ENCODE data around the gene SRP68. TPM values are rescaled to one million over a fixed set of nuclear protein-coding genes. Genes with fewer than 3 reads are reported as not detected.

SRP68 gene
- total RNA-seq (2014; rRNA removed), result 27.3 and 29.3 TPM in 2 replicates
- 58.1 TPM for polyA plus RNA-seq (2012)

DNA sequence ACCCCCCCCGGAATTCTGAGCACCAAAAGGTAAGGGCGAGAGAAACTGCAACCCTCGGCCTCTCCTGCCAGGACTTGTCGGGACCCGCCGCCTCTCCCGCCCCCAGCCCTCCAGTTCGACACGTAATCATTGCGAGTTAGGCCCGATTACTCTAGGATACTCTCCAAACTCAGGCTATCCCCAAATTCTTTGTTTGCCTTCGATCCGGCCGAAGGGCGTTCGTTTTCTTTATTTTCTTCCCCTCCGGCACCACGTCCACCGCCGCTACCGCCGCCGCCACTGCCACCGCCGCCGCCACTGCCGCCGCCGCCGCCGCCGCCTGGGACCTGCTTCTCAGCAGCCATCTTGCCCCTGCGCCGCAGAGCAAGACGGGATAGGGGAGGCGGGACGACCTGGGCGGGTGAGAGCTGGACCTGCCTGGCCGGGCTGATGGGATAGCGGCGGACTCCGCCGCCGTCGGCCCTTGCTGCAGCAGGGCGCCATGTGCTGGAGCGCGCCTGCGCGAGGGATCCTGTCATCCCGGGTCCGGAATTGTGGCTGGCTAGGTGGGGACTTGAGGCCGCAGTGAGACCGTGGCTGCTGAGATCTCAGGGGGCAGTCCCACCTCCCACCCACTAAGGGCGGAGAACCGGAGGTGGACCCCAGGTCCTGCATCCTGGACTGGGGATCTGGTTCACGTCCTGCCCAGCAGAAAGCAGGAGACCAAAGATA, at the start of gene SRP68:
TSS of gene SRP68 (minus strand) at position 370 of the 711 bp plus-strand sequence. CDS start at position 344, 26 bp downstream.
- DNase-seq (ENCODE audit: low read depth), result peak; percentile 87

- DNase-seq (ENCODE audit: low read depth), result no peak
These were observed 49.7 kb upstream of the SRP68 start for GRCh38 chr17:76121932-76122430.

GRCh38 chr17:76120658-76121008, 48.3 kb upstream of the SRP68 start:
- no peak for DNase-seq (ENCODE audit: low read depth)

DNA sequence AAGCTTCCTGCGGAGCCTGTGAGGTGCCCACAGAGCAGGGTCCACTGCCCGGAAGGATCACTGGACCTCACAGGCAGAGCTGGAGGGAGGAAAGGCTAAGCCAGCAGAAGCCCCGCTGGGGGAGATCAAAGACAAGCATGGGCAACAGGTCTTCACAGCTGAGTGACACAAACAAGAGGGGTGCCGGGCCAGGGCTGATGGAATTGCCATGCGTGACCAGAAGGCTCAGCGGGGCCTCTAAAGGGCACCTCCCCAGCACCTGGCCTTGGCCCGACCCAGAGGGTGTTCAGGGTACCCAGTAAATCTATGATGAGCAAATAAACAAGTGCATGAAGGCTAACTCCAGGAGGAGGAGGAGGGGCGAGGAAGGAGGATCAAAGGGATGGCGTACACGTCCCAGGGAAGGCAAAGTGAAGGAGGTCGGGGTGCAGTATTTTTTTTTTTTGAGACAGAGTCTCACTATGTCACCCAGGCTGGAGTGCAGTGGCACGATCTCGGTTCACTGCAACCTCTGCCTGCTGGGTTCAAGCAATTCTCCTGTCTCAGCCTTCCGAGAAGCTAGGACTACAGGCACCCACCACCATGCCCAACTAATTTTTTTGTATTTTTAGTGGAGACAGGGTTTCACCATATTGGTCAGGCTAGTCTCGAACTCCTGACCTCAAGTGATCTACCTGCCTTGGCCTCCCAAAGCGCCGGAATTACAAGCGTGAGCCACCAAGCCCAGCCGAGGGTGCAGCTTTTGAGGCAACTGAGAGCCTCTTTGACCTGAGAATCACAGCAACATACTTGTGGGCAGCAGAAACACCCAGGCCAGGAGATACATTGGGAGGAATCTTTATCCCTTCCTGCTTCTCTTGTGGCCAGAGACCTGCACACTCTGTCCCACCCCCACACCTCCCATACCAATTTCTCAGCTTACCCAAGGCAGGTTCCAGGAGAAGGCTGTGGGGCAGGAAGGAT, 47.4 kb upstream of the SRP68 start:
- DNase-seq (ENCODE audit: low read depth), result no peak

GRCh38 chr17:76115138-76115754, 42.9 kb upstream of the SRP68 start:
- DNase-seq (ENCODE audit: low read depth), result no peak

- DNase-seq (ENCODE audit: low read depth), result no peak
These were observed 39.6 kb upstream of the SRP68 start for GRCh38 chr17:76111956-76112355.

GRCh38 chr17:76107509-76107908, 35.2 kb upstream of the SRP68 start:
- DNase-seq (ENCODE audit: low read depth), result no peak

DNA sequence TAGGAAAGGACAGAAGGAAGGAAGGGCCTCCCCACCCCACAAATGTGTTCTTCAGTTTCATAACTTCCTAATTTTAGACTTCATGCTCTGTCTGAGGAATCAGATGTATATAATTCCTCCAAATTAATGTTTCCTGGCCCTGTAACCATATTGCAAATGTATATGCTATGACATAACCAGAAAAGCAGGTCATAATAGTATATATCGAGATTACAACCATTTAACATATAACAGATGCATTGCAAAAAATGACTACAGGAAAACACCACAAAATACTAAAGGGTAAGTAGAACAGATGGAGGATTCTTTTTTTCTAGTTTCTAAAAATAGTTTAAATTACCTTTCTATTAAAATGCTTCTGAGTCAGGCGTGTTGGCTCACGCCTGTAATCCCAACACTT, 34.4 kb upstream of the SRP68 start:
- DNase-seq (ENCODE audit: low read depth), result no peak

- no peak for DNase-seq (ENCODE audit: low read depth)
These were observed 32.5 kb upstream of the SRP68 start for GRCh38 chr17:76104896-76105231.

DNA sequence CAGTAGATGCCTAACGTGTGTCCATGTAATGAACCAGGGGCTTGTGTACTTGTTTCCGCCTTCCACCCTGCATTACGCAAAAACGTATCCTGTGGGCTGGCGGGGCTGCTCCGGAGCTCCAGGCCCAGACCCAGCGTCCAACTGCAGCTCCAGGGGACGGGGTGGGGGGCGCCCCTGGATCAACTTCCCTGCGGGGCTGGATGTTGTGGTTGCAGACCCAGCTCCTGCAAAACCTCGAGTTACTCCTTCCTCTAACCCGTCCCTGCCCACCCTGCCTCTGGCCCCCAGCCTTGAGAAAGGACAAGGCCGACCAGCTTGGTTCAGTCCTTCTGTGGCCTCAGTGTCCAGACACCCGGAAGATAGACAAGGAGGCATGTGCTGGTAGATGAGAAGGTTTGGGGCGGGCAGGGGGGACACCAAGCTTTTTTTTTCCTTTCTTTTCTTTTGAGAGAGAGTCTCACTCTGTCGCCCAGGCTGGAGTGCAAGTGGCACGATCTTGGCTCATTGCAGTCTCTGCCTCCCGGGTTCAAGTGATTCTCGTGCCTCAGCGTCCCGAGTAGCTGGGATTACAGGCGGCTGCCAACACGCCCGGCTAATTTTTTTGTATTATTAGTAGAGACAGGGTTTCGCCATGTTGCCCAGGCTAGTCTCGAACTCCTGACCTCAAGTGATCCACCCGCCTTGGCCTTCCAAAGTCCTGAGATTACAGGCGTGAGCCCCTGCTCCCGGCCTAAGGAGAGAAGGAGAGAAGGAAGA, 32.0 kb upstream of the SRP68 start:
- no peak for DNase-seq (ENCODE audit: low read depth)

DNA sequence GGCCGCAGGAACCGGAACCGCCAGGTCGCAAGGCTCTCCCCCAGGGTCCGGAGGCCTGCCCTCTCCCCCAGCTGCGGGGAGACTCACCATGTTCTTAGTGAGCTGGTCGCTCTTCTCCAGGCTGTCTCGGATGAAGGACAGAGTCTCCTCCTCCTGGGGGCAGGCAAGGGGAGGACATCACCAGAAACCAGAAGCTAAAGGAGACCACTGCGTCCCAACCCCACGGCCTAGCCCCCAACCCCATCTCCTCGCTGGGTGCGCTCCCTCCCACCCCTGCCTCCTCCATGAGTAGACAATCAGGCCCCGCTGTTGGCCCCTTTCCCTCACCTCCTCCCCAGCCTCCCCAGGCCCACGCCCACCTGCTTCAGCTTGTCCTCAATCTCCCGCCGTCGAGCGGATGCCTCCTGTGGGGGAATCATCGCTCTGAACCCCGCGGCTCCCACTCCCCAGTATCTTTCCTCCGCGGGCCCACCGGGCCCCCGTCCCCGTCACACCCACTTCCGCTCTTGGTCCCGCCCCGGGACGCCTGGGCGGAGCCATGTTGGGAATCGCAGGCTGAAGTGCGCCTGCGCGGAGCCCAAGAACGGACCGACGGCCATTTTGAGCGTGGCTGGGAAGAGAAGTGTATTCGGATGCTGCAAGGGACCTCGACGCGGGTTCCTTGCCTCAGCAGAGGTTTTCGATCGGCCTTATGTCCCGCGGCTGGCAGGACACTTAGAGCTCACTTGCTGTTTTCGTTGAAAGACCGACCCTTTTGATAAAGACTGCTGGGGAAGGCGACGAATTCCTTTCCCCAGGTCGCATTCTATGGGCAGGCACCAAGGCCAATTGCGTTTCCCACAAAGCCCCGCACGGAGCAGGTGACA, 31.2 kb upstream of the SRP68 start, which contains the start of gene EXOC7:
TSS of gene EXOC7 (minus strand) at position 514 of the 866 bp plus-strand sequence. CDS start at position 419, 95 bp downstream.
- DNase-seq (ENCODE audit: low read depth), result peak; percentile 85

GRCh38 chr17:76102944-76103273, 30.6 kb upstream of the SRP68 start:
- no peak for DNase-seq (ENCODE audit: low read depth)

DNA sequence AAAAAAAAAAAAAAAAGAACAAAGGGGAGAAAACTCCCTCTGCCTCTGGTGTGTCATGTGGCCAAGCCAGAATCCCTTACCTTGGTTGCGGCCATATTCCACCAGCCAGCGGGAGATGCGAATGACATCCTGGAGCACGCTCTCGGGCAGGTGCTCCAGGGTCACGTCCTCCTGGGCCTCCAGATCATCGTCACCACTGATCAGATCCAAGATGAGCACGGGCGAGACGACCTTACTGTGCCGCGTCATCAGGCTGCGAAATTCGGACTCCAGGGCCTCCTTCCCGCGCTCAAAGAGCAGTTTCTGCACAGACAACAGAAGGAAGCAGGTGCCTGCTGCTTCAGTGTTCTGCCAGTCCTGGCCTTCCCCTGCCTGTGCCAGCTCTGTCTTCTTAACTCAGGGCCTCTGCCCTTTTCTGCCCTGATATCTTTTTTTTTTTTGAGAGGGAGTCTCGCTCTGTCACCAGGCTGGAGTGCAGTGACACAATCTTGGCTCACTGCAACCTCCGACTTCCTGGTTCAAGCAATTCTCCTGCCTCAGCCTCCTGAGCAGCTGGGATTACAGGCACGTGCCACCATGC, 25.5 kb upstream of the SRP68 start:
- no peak for DNase-seq (ENCODE audit: low read depth)

GRCh38 chr17:76095943-76096342, 23.6 kb upstream of the SRP68 start:
- DNase-seq (ENCODE audit: low read depth), result no peak

DNA sequence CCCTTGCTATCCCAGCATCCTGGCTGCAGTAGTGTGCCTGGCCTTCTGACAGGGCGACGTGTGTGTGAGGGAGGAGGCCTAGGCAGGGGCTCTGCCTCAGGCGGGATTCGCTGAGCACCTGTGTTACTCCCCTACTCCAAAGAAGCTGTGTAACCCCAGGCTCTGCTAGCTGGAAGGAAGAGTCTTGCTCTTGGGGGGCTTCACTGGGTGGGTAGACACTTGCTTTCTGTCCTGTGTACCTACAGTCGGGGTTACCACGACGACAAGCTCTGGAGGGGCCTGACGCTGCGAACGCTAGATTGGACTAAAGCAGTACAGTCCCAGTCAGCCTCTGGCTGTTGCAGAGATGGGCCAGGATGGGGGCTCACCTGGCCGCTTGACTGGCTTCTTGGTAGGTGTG, 21.7 kb upstream of the SRP68 start:
- no peak for DNase-seq (ENCODE audit: low read depth)

GRCh38 chr17:76092526-76093413, 20.5 kb upstream of the SRP68 start:
- DNase-seq (ENCODE audit: low read depth), result no peak

DNA sequence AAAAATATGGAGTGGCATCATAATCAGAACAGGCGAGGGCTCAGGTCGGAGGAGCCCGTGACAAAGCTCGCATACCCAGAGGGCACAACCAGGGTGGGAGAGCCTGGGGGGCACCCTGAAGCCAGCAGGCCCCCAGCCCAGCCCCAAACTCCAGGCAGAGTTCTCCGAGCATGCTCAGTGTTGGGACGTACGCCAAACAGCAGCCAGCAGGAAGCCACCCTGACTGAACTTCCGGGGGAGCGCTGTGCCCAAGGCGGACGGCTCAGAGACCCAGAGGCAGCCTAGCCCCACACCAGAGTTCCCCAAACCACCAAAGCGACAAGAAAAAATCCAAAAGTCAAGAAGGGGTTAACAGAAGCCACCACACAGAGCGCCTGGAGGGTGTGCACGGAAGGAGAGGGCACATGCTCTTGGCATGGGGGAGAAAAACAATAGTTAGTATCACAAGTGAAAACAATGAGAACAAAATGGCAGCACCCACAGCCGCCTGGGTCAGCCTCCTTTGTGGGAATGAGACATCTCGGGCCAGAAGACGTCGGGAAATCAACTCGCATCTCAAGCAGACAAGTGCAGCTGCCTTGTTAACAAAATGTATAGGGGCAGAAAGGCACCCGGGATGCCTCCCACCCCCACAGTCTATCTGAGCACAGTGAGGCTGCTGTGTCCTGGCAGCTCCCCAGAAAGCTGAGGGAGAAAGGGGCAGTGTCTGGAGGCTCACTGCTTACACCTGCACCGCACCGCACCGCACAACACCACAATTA, 19.4 kb upstream of the SRP68 start:
- DNase-seq (ENCODE audit: low read depth), result no peak

GRCh38 chr17:76090517-76091129, 18.3 kb upstream of the SRP68 start:
- DNase-seq (ENCODE audit: low read depth), result no peak
